H1 (cell line): ENCODE measurements around the gene PTGER3. TPM values are rescaled to one million over a fixed set of nuclear protein-coding genes. Genes with fewer than 3 reads are reported as not detected.
A peak's percentile ranks its signal among the peaks of the same experiment; 100 is the strongest.

Experiments
- CTCF ChIA-PET: fragments of 300-600 bp; sonication (Branson Sonifier 250); formaldehyde crosslinking; loops from one replicate; lab custom pipeline; 2021; ENCODE audit not compliant: partially characterized antibody; lab: Charles Lee
- POLR2A ChIA-PET: fragments of 300-600 bp; sonication (Branson Sonifier 250); formaldehyde crosslinking; loops from one replicate; lab custom pipeline; 2021; ENCODE audit warnings: inconsistent platforms; ENCODE audit not compliant: partially characterized antibody; lab: Charles Lee
- DNase-seq, 2 experiments: peaks; one replicate each; pipeline versions ENCODE4 v3.0.0 to v3.0.0-alpha.2; 2010 to 2022; ENCODE audit warnings: low spot score in 2 of 2, low read depth in 1 of 2, mixed read lengths in 1 of 2
- FAIRE-seq: peaks from 2 replicates; lab custom pipeline; 2011; peaks lifted over from hg19 to GRCh38; lab: Jason Lieb, UNC
- H2AFZ ChIP-seq: 2 replicates; pipeline ENCODE4 v1.8.1; 2012; ENCODE audit warnings: low read length, inconsistent platforms
- H2AK5ac ChIP-seq: 2 replicates; pipeline ENCODE4 v1.6.1; 2013; ENCODE audit warnings: low read depth, low read length
- H2BK120ac ChIP-seq: replicated peaks from 2 replicates; pipeline ENCODE3; 2013; ENCODE audit warnings: low read depth, low read length, inconsistent platforms
- H2BK12ac ChIP-seq: 2 replicates; pipeline ENCODE4 v1.6.1; 2013; ENCODE audit warnings: low read depth, low read length
- H2BK15ac ChIP-seq: 2 replicates; pipeline ENCODE4 v1.6.1; 2013; ENCODE audit warnings: low read length
- H2BK20ac ChIP-seq: 2 replicates; pipeline ENCODE4 v1.6.1; 2013; ENCODE audit warnings: low read length
- H2BK5ac ChIP-seq: 2 replicates; pipeline ENCODE4 v1.6.1; 2013; ENCODE audit warnings: low read depth, low read length
- H3K14ac ChIP-seq: 2 replicates; pipeline ENCODE4 v1.6.1; 2013; ENCODE audit warnings: inconsistent platforms; ENCODE audit not compliant: insufficient read length
- H3K18ac ChIP-seq: 2 replicates; pipeline ENCODE4 v1.6.1; 2013; ENCODE audit warnings: low read length; ENCODE audit errors: extremely low read depth
- H3K23ac ChIP-seq: 2 replicates; pipeline ENCODE4 v1.6.1; 2013; ENCODE audit warnings: inconsistent platforms; ENCODE audit not compliant: insufficient read length
- H3K23me2 ChIP-seq: 2 replicates; pipeline ENCODE4 v1.6.1; 2013; ENCODE audit warnings: low read depth, low read length
- H3K27ac ChIP-seq: 2 replicates; pipeline ENCODE4 v1.6.1; 2011; ENCODE audit warnings: low read depth, low read length, inconsistent platforms
- H3K27me3 ChIP-seq, 4 experiments: replicated peaks in 1 of 4; 1 replicate in 1 of 4; 2 replicates in 3 of 4; pipeline versions ENCODE4 v1.6.1 to v1.8.1; 2011 to 2013; ENCODE audit warnings: low read length in 3 of 4, mild to moderate bottlenecking in 3 of 4, inconsistent platforms in 2 of 4, mixed read lengths in 2 of 4, moderate library complexity in 1 of 4; ENCODE audit not compliant: control insufficient read depth in 3 of 4, insufficient read depth in 3 of 4; ENCODE audit errors: extremely low read depth in 1 of 4
- H3K36me3 ChIP-seq, 4 experiments: 2 replicates each; pipeline versions ENCODE4 v1.6.1 to v1.8.1; 2011 to 2013; ENCODE audit warnings: mild to moderate bottlenecking in 4 of 4, low read length in 3 of 4, moderate library complexity in 2 of 4, control low read depth in 1 of 4, inconsistent platforms in 1 of 4; ENCODE audit not compliant: insufficient read depth in 4 of 4, control insufficient read depth in 2 of 4
- H3K4ac ChIP-seq: replicated peaks from 2 replicates; pipeline ENCODE3; 2013; ENCODE audit warnings: low read length, low read depth, mixed read lengths, inconsistent platforms; ENCODE audit not compliant: insufficient read length
- H3K4me1 ChIP-seq, 4 experiments: replicated peaks in 1 of 4; 1 replicate in 1 of 4; 2 replicates in 3 of 4; pipeline versions ENCODE4 v1.6.1 to v1.8.1; 2011 to 2013; ENCODE audit warnings: low read length in 3 of 4, inconsistent platforms in 2 of 4, mixed read lengths in 1 of 4; ENCODE audit not compliant: insufficient read depth in 4 of 4, control insufficient read depth in 3 of 4
- H3K4me2 ChIP-seq, 2 experiments: 2 replicates each; pipeline versions ENCODE4 v1.6.1 to v1.8.1; 2011 to 2013; ENCODE audit warnings: low read depth in 2 of 2, low read length in 2 of 2, control low read depth in 1 of 2, inconsistent platforms in 1 of 2, mild to moderate bottlenecking in 1 of 2; ENCODE audit not compliant: insufficient read depth in 1 of 2
- H3K4me3 ChIP-seq, 4 experiments: fragments of 200-600, 300-600 bp in 1 of 4; sonication (generic), shearing (Covaris generic), sonication (Bioruptor Twin) in 1 of 4; 2 replicates each; pipeline versions ENCODE4 v1.5.1 to v1.8.1; 2011 to 2016; ENCODE audit warnings: low read length in 4 of 4, low read depth in 3 of 4, control low read depth in 2 of 4, inconsistent platforms in 2 of 4, mild to moderate bottlenecking in 2 of 4, mixed read lengths in 1 of 4, moderate library complexity in 1 of 4; ENCODE audit not compliant: insufficient read depth in 2 of 4; ENCODE audit errors: extremely low read depth in 1 of 4
- H3K56ac ChIP-seq: replicated peaks from 2 replicates; pipeline ENCODE3; 2013; ENCODE audit warnings: low read depth, mild to moderate bottlenecking, mixed read lengths, low read length, inconsistent platforms; ENCODE audit not compliant: insufficient read length
- H3K79me1 ChIP-seq: 2 replicates; pipeline ENCODE4 v1.6.1; 2013; ENCODE audit warnings: low read depth, low read length, control low read depth
- H3K79me2 ChIP-seq, 2 experiments: 2 replicates each; pipeline versions ENCODE4 v1.6.1 to v1.8.1; 2012 to 2013; ENCODE audit warnings: low read length in 2 of 2, mild to moderate bottlenecking in 2 of 2, inconsistent platforms in 1 of 2; ENCODE audit not compliant: insufficient read depth in 2 of 2, control insufficient read depth in 1 of 2
- H3K9ac ChIP-seq, 4 experiments: replicated peaks in 1 of 4; 1 replicate in 1 of 4; 2 replicates in 3 of 4; pipeline versions ENCODE4 v1.6.1 to v1.8.1; 2011 to 2013; ENCODE audit warnings: low read depth in 3 of 4, low read length in 3 of 4, control low read depth in 2 of 4, mild to moderate bottlenecking in 2 of 4, moderate library complexity in 2 of 4, inconsistent platforms in 1 of 4; ENCODE audit errors: extremely low read depth in 1 of 4
- H3K9me3 ChIP-seq, 2 experiments: 2 replicates each; pipeline versions ENCODE4 v1.6.1 to v1.8.1; 2012 to 2013; ENCODE audit warnings: mild to moderate bottlenecking in 2 of 2, moderate library complexity in 2 of 2, control low read depth in 1 of 2, inconsistent platforms in 1 of 2, low read depth in 1 of 2, low read length in 1 of 2, mixed read lengths in 1 of 2; ENCODE audit not compliant: insufficient read depth in 2 of 2
- H4K20me1 ChIP-seq, 2 experiments: replicated peaks in 1 of 2; 2 replicates each; pipeline versions ENCODE3 to v1.8.1; 2011 to 2013; ENCODE audit warnings: inconsistent platforms in 2 of 2, low read length in 2 of 2, mild to moderate bottlenecking in 1 of 2; ENCODE audit not compliant: insufficient read depth in 2 of 2, control insufficient read depth in 1 of 2
- H4K5ac ChIP-seq: 2 replicates; pipeline ENCODE4 v1.6.1; 2013; ENCODE audit warnings: low read length, low read depth, mixed read lengths, inconsistent platforms; ENCODE audit not compliant: insufficient read length
- H4K8ac ChIP-seq: 2 replicates; pipeline ENCODE4 v1.8.0; 2013; ENCODE audit warnings: mild to moderate bottlenecking, moderate library complexity, low read length, inconsistent platforms; ENCODE audit not compliant: insufficient read depth; ENCODE audit errors: extremely low read depth
- H4K91ac ChIP-seq: replicated peaks from 2 replicates; pipeline ENCODE3; 2013; ENCODE audit warnings: low read length, mixed read lengths, inconsistent platforms; ENCODE audit not compliant: insufficient read length
- EP300 ChIP-seq, 2 experiments: IDR thresholded peaks; 1 replicate in 1 of 2; 2 replicates in 1 of 2; pipeline ENCODE4 v1.6.1; 2011 to 2012; ENCODE audit warnings: low read depth in 2 of 2, low read length in 2 of 2, mild to moderate bottlenecking in 2 of 2, borderline replicate concordance in 1 of 2, inconsistent platforms in 1 of 2, moderate library complexity in 1 of 2
- TAF1 ChIP-seq: IDR thresholded peaks from 2 replicates; pipeline ENCODE4 v1.6.1; 2011; ENCODE audit warnings: mild to moderate bottlenecking, low read depth, low read length
- TEAD4 ChIP-seq: IDR thresholded peaks from 2 replicates; pipeline ENCODE4 v1.6.1; 2012; ENCODE audit warnings: low read depth, low read length, inconsistent platforms, mixed read lengths
- WGBS, 2 experiments: shearing (Covaris generic) in 1 of 2; methylation state at CpG; one replicate each; pipeline versions ENCODE4 v1.1.6 to v1.1.7; 2013 to 2015; ENCODE audit warnings: low lambda C conversion rate in 2 of 2, mixed read lengths in 2 of 2, inconsistent platforms in 1 of 2, low coverage in 1 of 2, missing lambda C conversion rate in 1 of 2; ENCODE audit not compliant: insufficient replicate concordance in 2 of 2, insufficient coverage in 1 of 2, insufficient read length in 1 of 2; ENCODE audit errors: extremely low coverage in 1 of 2, missing lambda C conversion rate in 1 of 2; 5-methylcytosine and 5-hydroxymethylcytosine counted together
- polyA plus RNA-seq, 7 experiments: library from polyadenylated mRNA; depleted of rRNA in 3 of 7; stranded (reverse) in 5 of 7; unstranded in 2 of 7; fragments of >200 nt in 5 of 7; fragments of 200-250 nt in 2 of 7; gene quantifications; 1 replicate in 5 of 7; 2 replicates in 1 of 7; 4 replicates in 1 of 7; pipeline versions ENCODE4 v1.2.1 to v1.2.3, GENCODE V29; 2011 to 2013; ENCODE audit warnings: missing spikeins in 2 of 7, mixed read lengths in 2 of 7
- total RNA-seq: library from RNA; stranded (reverse); fragmentation: NEBNext Ultra II Directional; extraction: Animal tissue kit (Norgen Biotek cat#: 25700); gene quantifications from 2 replicates; pipeline ENCODE4 v1.2.1, GENCODE V29; 2021

PTGER3 gene
- total and polyA plus RNA-seq, 2 of the 8 experiments (the other 6 are each of a cell fraction or from before 2014, with no cell fraction given): 0.38 to 0.82 TPM

DNA sequence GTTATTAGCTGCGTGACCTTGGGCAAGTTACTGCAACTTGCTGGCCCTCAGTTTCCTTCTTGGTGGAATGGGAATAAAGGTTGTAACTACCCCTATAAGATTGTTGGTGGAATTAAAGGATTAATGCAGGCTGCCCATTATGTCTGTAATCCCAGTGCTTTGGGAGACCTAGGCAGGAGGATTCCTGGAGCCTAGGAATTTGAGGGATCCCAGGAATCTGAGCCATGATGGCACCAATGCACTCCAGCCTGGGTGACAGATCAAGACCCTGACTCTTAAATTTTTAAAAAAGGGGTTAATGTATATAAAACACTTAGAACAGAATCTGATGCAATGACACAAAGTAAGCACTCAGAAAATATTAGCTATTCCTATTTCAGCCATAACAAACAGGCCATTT, 67.3 kb downstream of the PTGER3 start:
- no peak overlapping the region for H4K5ac ChIP-seq
- TF ChIP-seq TEAD4: peak; percentile 87
- TF ChIP-seq TAF1: no peak
- TF ChIP-seq EP300 (IDR thresholded peaks at IDR 0.05; ENCODE audit: borderline replicate concordance in 1 of 2, low read depth in 2 of 2, low read length in 2 of 2): no peak
- no peak overlapping the region for H3K14ac ChIP-seq
- H3K4me2 ChIP-seq: no peak overlapping the region
- H4K20me1 ChIP-seq: no peaks in the 10 kb centered on the region
- ChIA-PET POLR2A (no interaction called here), CTCF (interaction anchor here (1.1 to 5.3 kb wide), 5 partner anchors 10 to 34 kb away, joined by 3 to 44 read pairs (median 5); no protein-coding TSS in a partner anchor)
- H3K9ac ChIP-seq: no peak overlapping the region
- H3K4me1 ChIP-seq: no peaks in the 10 kb centered on the region
- H3K4ac ChIP-seq: no peak overlapping the region
- H3K4me3 ChIP-seq: no peak overlapping the region
- WGBS, 2 experiments: 100% methylated on average over 1 of the region's 1 CpG; no CpG with 5 or more reads in 1 of the 2 experiments
- no peaks in the 10 kb centered on the region for H3K36me3 ChIP-seq
- no peaks in the 10 kb centered on the region for H3K27me3 ChIP-seq
- H2BK5ac ChIP-seq: no peak overlapping the region
- H2AFZ ChIP-seq: no peak overlapping the region
- no peak overlapping the region for H2AK5ac ChIP-seq
- H3K79me2 ChIP-seq: no peaks in the 10 kb centered on the region
- H2BK120ac ChIP-seq: no peak overlapping the region
- H3K79me1 ChIP-seq: no peaks in the 10 kb centered on the region
- H3K9me3 ChIP-seq: no peaks in the 10 kb centered on the region
- no peak overlapping the region for H2BK12ac ChIP-seq
- no peak overlapping the region for H2BK20ac ChIP-seq
- no peaks in the 10 kb centered on the region for H3K23me2 ChIP-seq
- FAIRE-seq: no peak
- no peak for DNase-seq
- H4K91ac ChIP-seq: no peak overlapping the region
- H3K18ac ChIP-seq: no peak overlapping the region
- no peak overlapping the region for H3K56ac ChIP-seq
- H2BK15ac ChIP-seq: no peak overlapping the region
- no peak overlapping the region for H3K23ac ChIP-seq
- no peak overlapping the region for H4K8ac ChIP-seq
- H3K27ac ChIP-seq: no peak overlapping the region
